HCT116 (cell line): Measurements from ENCODE around the gene ATP2B1. TPM values are rescaled to one million over a fixed set of nuclear protein-coding genes. Genes with fewer than 3 reads are reported as not detected.

Source experiments
- ATAC-seq: fragments of 200-7000 bp; cut with Tn5 transposase; 2 replicates; pipeline ENCODE4 v1.9.1; 2020; ENCODE audit warnings: mild to moderate bottlenecking, moderate library complexity
- BruUV-seq: library from RNA; stranded (reverse); fragments of 400-500 nt; replicated peaks from 2 replicates; lab custom pipeline; 2021; lab: Mats Ljungman, UMichigan
- CTCF ChIA-PET: fragments of 300-600 bp; sonication (Branson Sonifier 250); formaldehyde crosslinking; loops from one replicate; lab custom pipeline; 2021; ENCODE audit warnings: antibody characterized with exemption; lab: Charles Lee
- POLR2A ChIA-PET: fragments of 300-600, 350-600 bp; sonication (Branson Sonifier 250); formaldehyde crosslinking; loops from one replicate; lab custom pipeline; 2021; ENCODE audit warnings: antibody characterized with exemption; lab: Charles Lee
- RAD21 ChIA-PET, 2 experiments: fragments of 300-600 bp; sonication (Branson Sonifier 250); formaldehyde crosslinking; loops; one replicate each; lab custom pipeline; 2023; ENCODE audit warnings: low total read pairs in 2 of 2; ENCODE audit not compliant: uncharacterized antibody in 2 of 2, unreplicated experiment in 2 of 2, low non-redundant PET in 1 of 2; lab: Charles Lee
- DNase-seq: peaks from one replicate; pipeline ENCODE4 v3.0.0-alpha.2; 2010; ENCODE audit warnings: low read depth, low spot score
- H2AFZ ChIP-seq: fragments of 200-600 bp; shearing (Covaris generic), sonication (generic); 2 replicates; pipeline ENCODE4 v1.6.1; 2017; ENCODE audit warnings: low read depth, mixed run types, mixed read lengths, antibody characterized with exemption, low read length; ENCODE audit not compliant: poor library complexity, severe bottlenecking
- H3K27ac ChIP-seq: 2 replicates; pipeline ENCODE4 v1.5.1; 2012; ENCODE audit warnings: low read depth, low read length
- H3K27me3 ChIP-seq: fragments of 200-600 bp; sonication (generic); 2 replicates; pipeline ENCODE4 v1.6.1; 2016; ENCODE audit warnings: mixed run types, low read length, mixed read lengths; ENCODE audit not compliant: insufficient read depth
- H3K36me3 ChIP-seq, 2 experiments: fragments of 200-500 bp in 1 of 2; fragments of 200-600 bp in 1 of 2; sonication (Bioruptor generic) in 1 of 2; sonication (generic) in 1 of 2; 2 replicates each; pipeline versions ENCODE4 v1.5.1 to v1.6.1; 2014 to 2016; ENCODE audit warnings: low read length in 2 of 2, inconsistent platforms in 1 of 2, mixed read lengths in 1 of 2, mixed run types in 1 of 2; ENCODE audit not compliant: insufficient read depth in 2 of 2, control insufficient read depth in 1 of 2
- H3K4me1 ChIP-seq, 2 experiments: fragments of 200-600 bp in 1 of 2; sonication (generic) in 1 of 2; 2 replicates each; pipeline versions ENCODE4 v1.5.1 to v1.6.1; 2012 to 2017; ENCODE audit warnings: low read length in 2 of 2, inconsistent platforms in 1 of 2, mild to moderate bottlenecking in 1 of 2, mixed read lengths in 1 of 2, mixed run types in 1 of 2, moderate library complexity in 1 of 2; ENCODE audit not compliant: insufficient read depth in 2 of 2, control insufficient read depth in 1 of 2
- H3K4me2 ChIP-seq: fragments of 200-600 bp; sonication (generic); 2 replicates; pipeline ENCODE4 v1.6.1; 2017; ENCODE audit warnings: mixed run types, low read length, mixed read lengths
- H3K4me3 ChIP-seq, 2 experiments: fragments of 200-600 bp in 1 of 2; sonication (generic) in 1 of 2; replicated peaks in 1 of 2; 2 replicates each; pipeline ENCODE4 v1.5.1; 2011 to 2016; ENCODE audit warnings: low read length in 2 of 2, control low read depth in 1 of 2, low read depth in 1 of 2, mild to moderate bottlenecking in 1 of 2, mixed read lengths in 1 of 2, mixed run types in 1 of 2
- H3K79me2 ChIP-seq: fragments of 200-600 bp; sonication (generic); 2 replicates; pipeline ENCODE4 v1.6.1; 2017; ENCODE audit warnings: mild to moderate bottlenecking, mixed run types, low read length, moderate library complexity, mixed read lengths; ENCODE audit not compliant: insufficient read depth
- H3K9ac ChIP-seq: fragments of 200-600 bp; sonication (generic); 2 replicates; pipeline ENCODE4 v1.6.1; 2016; ENCODE audit warnings: low read length, mixed read lengths
- H3K9me2 ChIP-seq: fragments of 200-600 bp; sonication (generic), shearing (Covaris generic); 2 replicates; pipeline ENCODE4 v1.6.1; 2017; ENCODE audit warnings: mixed run types, mild to moderate bottlenecking, moderate library complexity; ENCODE audit not compliant: insufficient read depth
- H3K9me3 ChIP-seq, 2 experiments: fragments of 200-500 bp in 1 of 2; fragments of 200-600 bp in 1 of 2; sonication (Bioruptor generic) in 1 of 2; sonication (generic) in 1 of 2; 2 replicates each; pipeline ENCODE4 v1.6.1; 2014 to 2017; ENCODE audit warnings: low read length in 2 of 2, mixed read lengths in 2 of 2, inconsistent platforms in 1 of 2, low read depth in 1 of 2, mild to moderate bottlenecking in 1 of 2, mixed run types in 1 of 2, moderate library complexity in 1 of 2; ENCODE audit not compliant: control insufficient read depth in 1 of 2, insufficient read depth in 1 of 2
- H4K20me1 ChIP-seq: fragments of 200-600 bp; sonication (generic), shearing (Covaris generic); 2 replicates; pipeline ENCODE4 v1.6.1; 2017; ENCODE audit warnings: mixed run types, mild to moderate bottlenecking, moderate library complexity; ENCODE audit not compliant: insufficient read depth
- CBX3 ChIP-seq: IDR thresholded peaks from 2 replicates; pipeline ENCODE4 v1.6.1; 2012; ENCODE audit warnings: low read depth
- CTCF ChIP-seq, 3 experiments: fragments of 200-600 bp in 1 of 3; sonication (generic) in 1 of 3; IDR thresholded peaks in 2 of 3; conservative IDR thresholded peaks in 1 of 3; 2 replicates each; pipeline ENCODE4 v1.5.1; 2012 to 2017; ENCODE audit warnings: low read depth in 2 of 3, low read length in 2 of 3, antibody characterized with exemption in 1 of 3, borderline replicate concordance in 1 of 3, control low read depth in 1 of 3, mild to moderate bottlenecking in 1 of 3, mixed read lengths in 1 of 3, mixed run types in 1 of 3, moderate library complexity in 1 of 3; ENCODE audit not compliant: insufficient read depth in 1 of 3
- EGR1 ChIP-seq: IDR thresholded peaks from 2 replicates; pipeline ENCODE4 v1.6.1; 2012; ENCODE audit warnings: low read depth
- EZH2 ChIP-seq: fragments of 200-600 bp; sonication (generic); IDR thresholded peaks from 2 replicates; pipeline ENCODE4 v1.6.1; 2017; ENCODE audit warnings: antibody characterized with exemption, mixed run types
- EZH2phosphoT487 ChIP-seq: fragments of 200-600 bp; IDR thresholded peaks from 2 replicates; pipeline ENCODE4 v1.6.1; 2018; ENCODE audit warnings: antibody characterized with exemption, borderline replicate concordance
- FOSL1 ChIP-seq: IDR thresholded peaks from 2 replicates; pipeline ENCODE4 v1.6.1; 2012; ENCODE audit warnings: low read depth
- JUND ChIP-seq: IDR thresholded peaks from 2 replicates; pipeline ENCODE4 v1.6.1; 2012
- MAX ChIP-seq: IDR thresholded peaks from 2 replicates; pipeline ENCODE4 v1.6.1; 2012
- POLR2A ChIP-seq: IDR thresholded peaks from 2 replicates; pipeline ENCODE4 v1.7.0; 2011; ENCODE audit warnings: borderline replicate concordance; ENCODE audit not compliant: insufficient read depth, insufficient read length; ENCODE audit errors: extremely low read depth
- RAD21 ChIP-seq: IDR thresholded peaks from 2 replicates; pipeline ENCODE4 v1.6.1; 2012; ENCODE audit warnings: low read depth, mild to moderate bottlenecking
- REST ChIP-seq: IDR thresholded peaks from 2 replicates; pipeline ENCODE4 v1.6.1; 2012; ENCODE audit warnings: low read depth
- SP1 ChIP-seq: IDR thresholded peaks from 2 replicates; pipeline ENCODE4 v1.6.1; 2012; ENCODE audit warnings: low read depth
- TCF7L2 ChIP-seq: IDR thresholded peaks from 2 replicates; pipeline ENCODE4 v1.7.0; 2011; ENCODE audit warnings: borderline replicate concordance, inconsistent platforms; ENCODE audit not compliant: insufficient read depth, insufficient read length; ENCODE audit errors: extremely low read depth
- YY1 ChIP-seq: IDR thresholded peaks from 2 replicates; pipeline ENCODE4 v1.6.1; 2011; ENCODE audit warnings: low read length, low read depth, moderate library complexity, mild to moderate bottlenecking; ENCODE audit not compliant: insufficient replicate concordance; ENCODE audit errors: extremely low read depth
- ZFX ChIP-seq: fragments of 450-650 bp; IDR thresholded peaks from 2 replicates; pipeline ENCODE4 v1.6.1; 2017
- ZNF274 ChIP-seq: fragments of 200-500 bp; sonication (Bioruptor generic); IDR thresholded peaks from 2 replicates; pipeline ENCODE4 v1.6.1; 2014; ENCODE audit warnings: mild to moderate bottlenecking, low read depth, low read length, inconsistent platforms
- intact Hi-C: fragments of 100-400 bp; cut with micrococcal nuclease; formaldehyde crosslinking; loops from 2 replicates; pipeline ENCODE4 v1.10.0; 2022
- total RNA-seq: library from RNA; stranded (reverse); gene quantifications from one replicate; pipeline ENCODE4 v1.2.1, GENCODE V29; 2021; ENCODE audit not compliant: unreplicated experiment

ATP2B1 gene
- total RNA-seq, 1 experiment from 2014 or later = 62.4 TPM

GRCh38 chr12:89632778-89633177, 75.9 kb downstream of the ATP2B1 start:
- no peaks in the 10 kb centered on the region for H4K20me1 ChIP-seq
- ChIA-PET POLR2A (no interaction called here), RAD21 (no interaction called here), CTCF (no interaction called here)
- peaks cover 0 to 11% of the 10 kb centered on the region in 2 experiments; a peak in 1 of 4 replicates for H3K36me3 ChIP-seq
- H3K27me3 ChIP-seq = no peaks in the 10 kb centered on the region
- no peak overlapping the region for H3K9ac ChIP-seq
- no peak overlapping the region for H3K27ac ChIP-seq
- H2AFZ ChIP-seq = no peak overlapping the region
- BruUV-seq = no TSS peak
- intact Hi-C loops = no loop called here
- H3K79me2 ChIP-seq = 0 out of 2 replicates have a peak, but pooled peaks cover 3% of the 10 kb centered on the region
- DNase-seq = no peak
- ATAC-seq = no peak
- H3K9me3 ChIP-seq = no peaks in the 10 kb centered on the region
- H3K4me1 ChIP-seq = no peaks in the 10 kb centered on the region
- no peaks in the 10 kb centered on the region for H3K9me2 ChIP-seq
- TF ChIP-seq ZNF274 (no peak), CBX3 (no peak), MAX (no peak), REST (no peak), EGR1 (no peak), CTCF (IDR thresholded peaks at IDR 0.05 in 2 of 3, conservative IDR thresholded peaks at IDR 0.05 in 1 of 3; ENCODE audit: borderline replicate concordance in 1 of 3, insufficient read depth in 1 of 3, low read depth in 2 of 3, low read length in 2 of 3) (no peak), EZH2 (no peak), POLR2A (no peak), FOSL1 (no peak), TCF7L2 (no peak), EZH2phosphoT487 (no peak), JUND (no peak), YY1 (no peak), RAD21 (no peak), SP1 (no peak), ZFX (no peak)
- H3K4me3 ChIP-seq = no peak overlapping the region
- no peak overlapping the region for H3K4me2 ChIP-seq
